ENCODE data around the gene APELA. TPM values are rescaled to one million over a fixed set of nuclear protein-coding genes. Genes with fewer than 3 reads are reported as not detected.

APELA gene
- total RNA-seq (2022; extraction: Qiagen RNA extraction), result not detected in 5 replicates

GRCh38 chr4:164876700-164877324 lies at the start of gene APELA:
Gene APELA (plus strand): TSS chr4:164877178. CDS start chr4:164877332, 154 bp downstream.

Other genes starting within 250 kb of the APELA start
- gene SMIM31, start 123.0 kb upstream of the APELA start, total RNA-seq (2022; extraction: Qiagen RNA extraction), result 0.06 to 0.15 TPM in 2 of 5 replicates, not detected in the others
- gene TRIM61, start 100.5 kb downstream of the APELA start, total RNA-seq (2022; extraction: Qiagen RNA extraction), result not detected in 5 replicates
- gene TRIM60, start 154.8 kb downstream of the APELA start, total RNA-seq (2022; extraction: Qiagen RNA extraction), result not detected in 5 replicates
- gene TRIM75, start 176.7 kb downstream of the APELA start, total RNA-seq (2022; extraction: Qiagen RNA extraction), result not detected in 5 replicates
- 6.8 to 8.7 TPM (median 7.7 TPM) in 5 replicates for gene TMEM192, start 235.7 kb downstream of the APELA start, total RNA-seq (2022; extraction: Qiagen RNA extraction)